SK-N-MC (cell line): Measurements from ENCODE around the gene GFY.
A peak's percentile ranks its signal among the peaks of the same experiment; 100 is the strongest.

Experiments
- EZH2 ChIP-seq: fragments of 200-600 bp; sonication (generic); IDR thresholded peaks from one replicate; pipeline ENCODE4 v1.6.1; 2017; ENCODE audit warnings: antibody characterized with exemption
- FOXP2 ChIP-seq: optimal IDR thresholded peaks from 2 replicates; pipeline ENCODE3; 2011; ENCODE audit warnings: mild to moderate bottlenecking, moderate library complexity; ENCODE audit not compliant: insufficient read depth; ENCODE audit errors: extremely low read length, control extremely low read depth
- POLR2AphosphoS5 ChIP-seq: IDR thresholded peaks from 2 replicates; pipeline ENCODE4 v1.6.1; 2012; ENCODE audit warnings: mild to moderate bottlenecking, low read depth, low read length, borderline replicate concordance

- TF ChIP-seq FOXP2 = no peak
- TF ChIP-seq EZH2 = no peak
- TF ChIP-seq POLR2AphosphoS5 = peak; percentile 96
These were observed 28.0 kb downstream of the GFY start, which contains the start of gene ALDH16A1 for GRCh38 chr19:49453013-49453756.
